ENCODE results near the gene SCN5A.

The SCN5A gene

DNA sequence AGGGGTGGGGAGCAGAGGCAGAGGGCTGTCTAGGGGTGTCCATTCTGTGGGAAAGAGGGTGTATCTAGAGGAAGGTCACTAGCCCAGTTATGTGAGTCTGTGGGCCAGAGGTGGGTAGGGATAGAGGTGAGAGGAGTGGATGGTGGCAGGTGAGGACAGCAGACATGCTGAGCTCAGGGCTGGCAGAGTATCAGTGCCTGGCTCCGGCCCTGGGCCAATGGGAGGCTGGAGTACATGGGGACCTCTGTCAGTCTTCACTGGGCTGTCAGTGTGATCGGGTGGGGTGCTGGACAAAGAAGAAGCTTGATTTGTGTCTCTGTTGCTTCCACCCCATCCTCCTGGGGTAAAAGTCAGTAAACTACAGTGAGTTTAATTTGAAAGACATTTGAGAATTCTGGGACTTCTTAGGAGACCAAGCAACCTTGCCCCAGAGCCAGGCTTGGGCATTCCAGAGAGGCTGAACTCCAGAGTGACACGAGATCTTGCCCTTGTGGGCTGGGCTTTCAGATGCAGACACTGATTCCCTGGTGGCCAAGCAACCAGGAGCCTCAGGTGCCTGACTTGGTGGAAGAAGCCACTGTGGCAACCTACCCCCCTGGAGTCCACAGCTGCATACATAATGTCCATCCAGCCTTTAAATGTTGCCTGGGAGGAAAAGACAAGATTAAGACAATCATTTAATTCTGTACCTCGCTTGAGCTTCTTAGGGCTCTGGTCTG, 92.7 kb downstream of the SCN5A start:
- DNase-seq: no peak

DNA sequence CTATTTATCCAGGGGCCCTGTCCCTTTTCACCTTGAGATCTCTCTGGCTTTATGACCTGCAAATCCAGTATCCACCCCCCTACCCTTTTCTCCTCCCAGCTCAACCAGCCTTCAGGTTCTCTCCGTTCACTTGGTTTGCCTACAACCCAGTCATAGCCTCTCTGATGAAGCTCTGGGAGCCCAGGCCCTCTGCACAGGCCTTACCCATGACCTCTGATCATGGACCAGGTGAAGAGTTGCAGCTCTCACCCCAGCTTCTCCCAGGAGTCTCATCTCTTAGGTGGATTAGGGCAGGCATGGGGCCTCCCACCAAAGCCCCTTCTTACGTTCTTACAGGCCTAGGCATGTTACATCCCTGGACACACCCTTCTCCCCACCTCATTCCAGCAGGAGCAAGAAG, 93.6 kb downstream of the SCN5A start:
- no peak for DNase-seq

DNA sequence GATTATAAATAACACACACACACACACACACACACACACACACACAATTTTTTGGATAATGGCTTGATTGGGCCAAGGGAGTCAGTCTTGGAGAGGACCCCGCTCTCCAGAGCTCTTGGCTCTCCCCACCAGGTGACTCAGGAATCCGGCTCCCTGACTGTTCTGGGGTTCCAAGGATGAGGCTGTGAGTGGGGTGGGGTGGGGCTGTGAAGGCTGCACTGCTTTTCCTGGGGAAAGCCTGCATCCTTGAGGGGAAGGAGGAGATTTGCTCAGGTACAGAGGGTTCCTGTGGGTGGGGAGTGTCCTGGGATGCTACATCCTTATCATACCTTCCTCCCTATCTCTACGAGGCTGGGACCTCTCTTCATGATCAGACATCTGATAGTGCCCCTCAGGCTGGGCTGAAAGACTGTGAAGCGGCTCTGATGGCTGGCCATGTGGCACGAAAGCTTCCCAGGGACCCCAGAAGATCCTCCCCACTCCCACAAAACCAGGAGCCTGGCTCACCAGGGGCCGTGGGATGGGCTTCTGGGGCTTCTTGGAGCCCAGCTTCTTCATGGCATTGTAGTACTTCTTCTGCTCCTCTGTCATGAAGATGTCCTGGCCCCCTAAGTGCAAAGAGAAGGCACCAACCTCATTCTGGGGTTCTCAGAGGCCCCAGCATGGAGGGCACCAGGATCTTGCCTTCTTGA, 94.2 kb downstream of the SCN5A start:
- no peak for DNase-seq

DNA sequence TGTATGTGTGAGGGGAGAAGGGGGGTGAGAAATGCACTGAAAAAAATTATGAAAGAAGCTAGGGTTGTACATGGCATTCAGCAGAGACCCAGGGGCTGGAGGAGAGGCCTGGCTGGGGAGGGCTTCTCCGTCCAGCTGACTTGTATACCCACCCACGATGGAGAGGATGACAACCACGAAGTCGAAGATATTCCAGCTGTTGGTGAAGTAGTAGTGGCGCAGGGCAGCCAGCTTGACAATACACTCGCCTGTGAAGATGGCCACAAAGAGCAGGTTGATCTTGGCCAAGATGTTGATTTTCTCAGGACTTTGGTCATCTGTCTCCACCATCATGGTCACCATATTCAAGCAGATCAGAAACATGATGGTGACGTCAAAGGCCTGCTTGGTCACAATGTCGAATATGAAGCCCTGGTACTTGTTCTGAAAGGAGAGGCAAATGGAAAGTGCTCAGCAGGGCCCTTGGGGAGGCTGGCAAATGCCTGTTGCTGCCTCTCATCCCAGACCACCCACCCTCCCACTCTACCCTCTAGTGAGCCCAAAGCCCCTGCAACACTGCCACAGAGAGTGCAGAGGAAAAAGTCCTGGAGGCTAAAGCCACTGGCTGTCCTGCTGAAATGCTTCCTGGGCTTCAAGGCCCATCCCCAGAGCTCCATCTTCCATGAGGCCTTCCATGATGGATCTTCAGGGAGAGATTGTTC, 95.2 kb downstream of the SCN5A start:
- no peak for DNase-seq

DNA sequence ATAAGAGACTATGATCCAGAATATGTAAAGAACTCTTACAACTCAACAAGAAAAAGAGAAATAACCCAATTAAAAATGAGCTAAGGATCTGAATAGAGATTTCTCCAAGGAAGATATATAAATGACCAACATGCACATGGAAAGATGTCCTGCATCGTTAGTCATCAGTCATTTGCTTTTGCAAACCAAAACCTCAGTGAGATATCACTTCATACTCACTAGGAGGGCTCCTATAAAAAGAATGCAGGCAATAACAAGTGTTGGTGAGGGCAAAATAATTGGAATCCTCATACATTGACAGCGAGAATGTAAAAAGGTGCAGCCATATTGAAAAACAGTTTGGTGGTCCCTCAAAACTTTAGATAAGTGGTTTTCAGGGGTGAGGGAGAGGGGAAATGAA, 96.4 kb downstream of the SCN5A start:
- no peak for DNase-seq

DNA sequence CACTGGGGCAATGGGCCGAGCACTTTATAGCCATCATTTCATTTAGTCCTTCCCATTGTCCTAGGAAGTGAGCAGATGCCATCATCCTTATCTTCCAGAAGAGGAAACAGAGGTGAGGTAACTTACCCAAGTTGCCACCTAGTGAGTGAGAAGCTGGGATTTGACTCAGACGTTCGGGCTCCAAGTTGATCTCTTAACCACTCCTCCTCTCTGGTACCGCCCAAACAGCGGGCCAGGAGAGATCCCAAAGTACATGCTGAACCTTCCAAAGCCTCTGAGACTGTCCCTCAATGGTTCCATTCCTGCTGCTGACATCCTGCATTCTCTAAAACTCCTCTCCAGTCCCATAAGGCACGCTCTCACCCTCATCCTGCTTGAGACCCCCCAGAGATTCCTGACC, 97.1 kb downstream of the SCN5A start:
- no peak for DNase-seq

DNA sequence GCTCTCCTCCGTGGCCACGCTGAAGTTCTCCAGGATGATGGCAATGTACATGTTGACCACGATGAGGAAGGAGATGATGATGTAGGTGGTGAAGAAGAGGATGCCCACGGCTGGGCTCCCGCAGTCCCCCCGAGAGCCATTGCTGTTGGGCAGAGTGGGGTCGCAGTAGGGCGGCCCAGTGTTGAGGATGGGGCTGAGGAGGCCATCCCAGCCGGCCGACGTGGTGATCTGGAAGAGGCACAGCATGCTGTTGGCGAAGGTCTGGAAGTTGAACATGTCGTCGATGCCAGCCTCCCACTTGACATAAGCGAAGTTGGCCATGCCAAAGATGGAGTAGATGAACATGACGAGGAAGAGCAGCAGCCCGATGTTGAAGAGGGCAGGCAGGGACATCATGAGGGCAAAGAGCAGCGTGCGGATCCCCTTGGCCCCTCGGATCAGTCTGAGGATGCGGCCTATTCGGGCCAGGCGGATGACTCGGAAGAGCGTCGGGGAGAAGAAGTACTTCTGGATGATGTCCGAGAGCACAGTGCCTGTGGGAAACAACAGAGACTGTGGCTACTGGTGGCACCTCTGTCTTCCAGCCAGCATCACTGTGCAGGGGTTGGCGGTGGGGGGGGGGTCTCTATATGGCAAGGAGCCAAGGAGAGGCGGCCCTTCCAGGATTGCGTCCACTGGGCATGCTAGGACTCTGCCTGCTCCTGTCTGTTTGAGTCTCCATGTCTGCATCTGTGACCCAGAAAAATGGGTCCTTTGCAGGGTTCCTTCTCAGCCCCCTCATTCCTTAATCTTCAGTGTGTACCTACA, 98.3 kb downstream of the SCN5A start:
- no peak for DNase-seq

DNA sequence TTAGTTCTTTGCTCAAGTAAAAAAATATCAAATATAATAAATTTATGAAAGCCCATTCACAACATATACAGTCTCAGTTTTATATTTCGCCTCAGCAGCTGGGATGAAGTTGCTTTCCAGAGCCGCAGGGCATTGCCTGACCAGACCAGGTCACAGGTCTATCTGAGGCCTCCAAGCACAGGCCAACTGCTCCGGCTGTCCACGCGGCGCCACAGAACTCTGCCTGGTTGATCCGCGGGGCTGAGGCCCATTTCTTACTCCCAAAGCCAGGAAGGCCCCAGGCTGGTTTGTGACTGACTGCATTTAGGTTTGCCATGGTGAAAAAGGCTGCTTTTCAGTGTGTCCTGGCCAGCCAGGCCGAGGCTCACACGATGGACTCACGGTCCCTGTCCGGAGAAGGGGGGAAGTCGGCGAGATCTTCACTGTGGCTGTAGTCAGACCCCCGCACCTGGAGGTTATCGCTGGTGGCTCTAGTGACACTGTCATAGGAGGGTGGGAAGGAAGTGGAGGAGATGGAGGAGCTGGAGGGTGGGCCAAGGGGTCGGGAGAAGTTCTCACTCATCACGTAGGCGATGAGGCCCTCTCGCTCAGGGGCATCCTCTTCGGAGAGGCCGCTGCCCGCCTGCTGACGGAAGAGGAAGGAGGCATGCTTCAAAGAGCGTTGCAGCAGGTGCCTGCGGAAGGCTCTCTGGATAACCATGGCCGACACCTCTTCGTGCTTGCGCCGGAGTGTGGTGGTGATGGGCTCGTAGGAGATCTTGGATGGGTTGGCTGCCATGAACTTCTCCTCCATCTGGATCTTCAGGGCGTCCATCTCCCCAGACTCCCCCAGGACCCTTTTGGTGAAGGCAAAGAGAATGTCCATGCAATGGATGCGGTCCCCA, 99.3 kb downstream of the SCN5A start:
- DNase-seq: no peak

DNA sequence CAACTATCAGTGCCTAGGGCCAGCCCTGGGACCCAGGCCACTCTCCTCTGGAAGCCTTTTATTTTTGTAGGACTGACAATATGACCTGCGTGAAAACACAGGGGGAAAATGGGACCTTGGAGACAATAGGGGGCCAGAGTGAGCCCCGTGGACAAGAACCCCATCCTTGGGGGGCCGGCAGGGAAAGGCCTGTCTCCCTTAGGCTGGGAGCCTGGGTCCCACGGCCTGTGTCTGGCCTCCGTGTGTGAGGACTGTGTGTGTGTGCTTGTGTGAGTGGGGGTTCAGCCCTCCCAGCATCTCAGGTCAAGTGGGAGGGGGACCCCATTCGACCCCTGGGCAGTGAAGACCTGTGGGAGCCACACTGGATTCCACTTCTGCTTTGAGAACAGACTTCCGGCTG, 100.0 kb downstream of the SCN5A start:
- DNase-seq: no peak

DNA sequence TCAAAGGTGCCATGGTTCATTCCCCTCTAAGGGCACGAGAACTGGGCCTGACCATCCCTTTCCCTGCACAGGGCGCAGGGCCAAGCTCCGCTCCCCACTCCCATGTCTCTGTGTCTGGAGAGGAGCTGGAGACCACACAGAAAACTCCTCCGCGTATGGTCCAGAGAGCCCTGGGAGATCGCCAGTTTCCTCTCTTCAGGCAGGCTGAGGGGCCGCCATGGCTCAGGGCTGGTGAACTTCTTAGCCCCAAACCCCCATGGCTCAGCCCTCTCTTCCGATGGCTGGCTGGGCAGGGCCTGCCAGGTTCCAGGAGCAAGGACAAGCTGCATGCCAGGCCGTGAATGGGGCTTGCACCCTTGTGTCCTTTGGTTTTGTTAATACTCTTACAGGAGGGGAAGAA, 100.4 kb downstream of the SCN5A start:
- DNase-seq: no peak

DNA sequence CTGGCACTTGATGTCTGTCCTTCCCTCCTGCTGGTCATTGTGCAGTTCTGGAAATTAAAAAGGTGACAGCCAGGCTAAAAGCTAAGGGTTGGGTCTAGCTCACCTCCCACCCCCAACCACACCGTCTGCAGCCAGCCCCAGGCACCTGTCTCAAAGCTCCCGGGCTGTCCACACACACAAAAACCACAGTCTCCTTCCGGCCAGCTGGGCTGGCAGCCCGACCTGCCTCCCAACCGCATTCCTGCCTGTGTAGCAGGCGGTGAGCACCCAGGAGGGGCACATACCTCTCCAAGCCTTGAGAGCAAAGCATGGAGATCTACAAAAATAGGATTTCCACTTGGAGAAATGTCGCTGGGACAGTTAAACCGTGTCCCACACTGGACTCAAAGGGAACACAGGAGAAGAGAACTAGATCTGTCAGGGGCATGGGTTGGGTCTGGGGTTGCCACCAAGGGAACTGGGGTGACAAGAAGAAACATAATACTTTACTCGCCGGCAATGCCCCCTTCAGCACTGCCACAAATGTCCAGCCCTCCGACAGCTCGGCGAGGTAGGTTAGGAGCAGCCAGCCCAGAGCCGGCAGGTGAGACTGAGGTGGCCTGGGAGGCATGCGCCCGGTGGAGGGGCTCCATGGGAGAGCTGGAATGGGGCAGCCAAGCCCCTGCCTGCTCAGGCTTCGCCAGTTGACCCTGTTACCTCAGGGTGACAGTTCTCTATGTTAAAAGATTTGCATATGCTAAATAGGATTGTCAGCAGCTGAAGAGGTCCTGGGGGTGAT, 101.1 kb downstream of the SCN5A start:
- no peak for DNase-seq

DNA sequence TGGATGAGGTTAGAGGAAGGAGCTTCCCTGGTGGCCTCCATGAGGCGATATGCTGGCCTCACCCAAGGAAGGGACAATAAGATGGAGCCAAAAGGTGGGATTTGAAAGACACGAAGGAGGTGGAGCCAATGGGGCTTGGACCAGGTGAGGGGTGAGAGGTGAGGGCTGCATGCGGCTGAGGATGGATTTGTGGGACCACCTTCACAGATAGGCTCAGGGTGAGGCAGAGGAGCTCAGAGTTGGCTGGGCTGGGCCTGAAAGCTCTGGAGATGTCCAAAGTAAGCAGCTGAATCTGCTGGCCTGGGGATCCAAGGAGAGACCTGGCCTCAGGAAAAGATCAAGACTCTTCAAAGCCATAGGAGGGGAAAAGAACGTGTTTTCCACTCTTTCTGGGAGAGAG, 103.5 kb downstream of the SCN5A start:
- DNase-seq: no peak

DNA sequence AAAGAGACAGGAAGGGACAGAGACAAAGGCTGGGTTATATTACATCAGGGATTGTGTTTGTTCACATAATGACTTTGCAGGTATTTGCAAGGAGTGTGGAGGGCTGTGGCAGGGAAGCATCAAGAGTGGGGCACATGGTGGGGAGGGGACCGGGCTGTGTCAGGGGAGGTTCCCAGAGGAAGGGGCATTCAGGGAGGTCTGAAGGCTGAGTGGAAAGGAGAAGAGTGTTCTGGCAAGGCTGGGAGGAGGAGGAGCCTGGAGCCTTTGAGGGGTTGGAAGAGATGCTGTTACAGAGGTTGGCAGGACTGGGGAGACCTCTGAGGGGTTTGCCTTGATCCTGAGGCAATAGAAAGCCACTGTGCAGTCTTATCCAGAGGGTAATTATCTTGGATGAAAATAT, 103.9 kb downstream of the SCN5A start:
- DNase-seq: no peak

DNA sequence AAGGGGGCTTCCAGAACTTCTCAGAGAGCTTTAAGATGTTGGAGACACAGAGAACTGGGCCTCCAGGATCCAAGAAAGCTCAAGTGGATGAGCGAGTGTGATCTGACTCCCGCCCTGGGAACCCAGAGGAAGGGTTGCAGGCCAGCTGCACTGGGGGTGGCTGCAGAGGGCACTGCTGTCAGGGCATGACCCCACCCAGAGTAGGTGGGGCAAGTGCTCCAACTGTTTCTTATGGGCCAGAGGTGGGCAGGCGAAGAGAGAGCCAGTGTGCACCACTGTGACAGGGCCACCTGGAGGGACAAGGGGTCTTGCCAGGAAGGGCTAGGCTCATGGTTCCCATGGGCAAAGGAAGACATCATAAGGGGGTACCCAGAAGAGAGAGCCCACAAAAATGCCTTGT, 104.6 kb downstream of the SCN5A start:
- DNase-seq: no peak

DNA sequence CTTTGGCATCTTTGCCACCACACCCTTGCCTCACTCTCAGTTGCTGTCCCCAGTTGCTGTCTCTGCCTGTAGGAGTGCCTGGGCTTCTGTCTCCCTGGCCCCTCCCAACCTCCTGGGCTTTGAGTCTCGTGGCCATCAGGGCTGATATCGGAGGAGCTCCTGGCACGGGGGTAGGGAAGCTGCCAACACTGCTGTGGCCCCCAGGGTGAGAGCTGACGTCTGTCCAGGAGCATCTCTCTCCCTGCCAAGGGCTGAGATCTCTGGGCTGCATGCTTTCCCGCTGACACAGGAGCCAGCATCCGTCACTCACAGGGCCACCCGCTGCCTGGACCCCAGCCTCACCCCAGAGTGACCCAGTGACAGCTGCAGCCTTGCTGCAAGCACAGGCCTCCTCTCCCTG, 105.9 kb downstream of the SCN5A start:
- no peak for DNase-seq

DNA sequence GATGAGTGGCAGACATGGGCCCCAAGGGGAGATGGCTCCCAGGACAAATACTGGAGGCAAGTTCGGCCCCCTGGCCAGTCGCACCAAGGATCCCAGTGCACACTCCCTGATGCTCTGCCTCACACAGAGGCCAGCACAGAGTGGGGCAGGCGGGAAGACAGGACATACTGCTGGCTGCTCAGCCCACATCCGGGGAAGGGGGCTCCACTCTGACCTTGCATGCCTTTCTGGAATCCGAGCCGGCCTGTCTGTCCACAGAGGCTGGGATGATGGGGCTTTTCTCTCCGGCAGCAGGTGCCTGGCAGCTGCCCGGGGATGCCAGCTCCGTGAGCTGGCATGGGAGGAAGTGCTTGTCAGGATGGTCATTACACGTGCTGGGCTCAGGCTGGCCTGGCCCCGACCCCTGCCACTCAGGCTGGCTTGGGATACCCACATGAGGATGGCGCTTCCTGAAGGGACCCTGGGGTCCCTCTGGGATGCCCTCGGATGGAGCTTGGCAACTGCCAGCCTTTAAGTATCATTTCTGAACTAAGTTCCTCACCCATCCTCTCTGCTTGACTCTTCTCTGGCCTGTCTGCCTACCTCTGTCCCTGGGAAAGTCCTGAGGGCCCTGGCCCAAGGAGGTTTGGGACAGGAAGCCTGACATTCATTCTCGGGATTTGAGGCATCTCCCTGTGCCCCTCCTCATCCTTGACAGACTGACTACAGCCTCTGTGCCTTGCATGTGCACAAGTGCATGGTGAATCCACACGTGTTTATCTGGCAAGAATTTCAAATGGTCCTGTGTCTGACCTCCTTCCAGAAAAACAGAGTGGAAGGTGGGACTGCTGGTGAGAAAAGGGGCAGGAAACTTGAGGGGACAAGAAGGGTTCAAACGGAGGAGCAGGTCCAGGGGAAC, 106.8 kb downstream of the SCN5A start:
- peak; percentile 31 to 79 for DNase-seq

DNA sequence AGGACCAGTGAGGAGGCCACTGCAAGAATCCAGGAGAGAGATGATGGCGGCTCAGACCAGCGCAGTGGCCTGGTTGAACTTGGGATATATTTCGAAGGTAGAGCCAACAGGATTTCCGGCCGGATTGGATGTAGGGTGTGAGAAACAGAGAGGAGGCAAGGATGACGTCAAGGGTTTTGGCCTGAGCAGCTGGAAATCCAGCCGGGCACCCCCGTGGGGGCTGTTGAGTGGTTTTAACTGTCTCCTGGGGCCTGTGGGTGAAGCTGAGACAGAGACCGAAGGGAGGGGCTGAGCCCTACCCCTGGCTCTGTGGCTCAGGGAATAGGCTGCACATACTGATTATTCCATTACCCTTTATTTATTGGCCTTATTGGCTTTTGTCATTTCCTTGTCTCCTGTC, 107.7 kb downstream of the SCN5A start:
- no peak for DNase-seq

DNA sequence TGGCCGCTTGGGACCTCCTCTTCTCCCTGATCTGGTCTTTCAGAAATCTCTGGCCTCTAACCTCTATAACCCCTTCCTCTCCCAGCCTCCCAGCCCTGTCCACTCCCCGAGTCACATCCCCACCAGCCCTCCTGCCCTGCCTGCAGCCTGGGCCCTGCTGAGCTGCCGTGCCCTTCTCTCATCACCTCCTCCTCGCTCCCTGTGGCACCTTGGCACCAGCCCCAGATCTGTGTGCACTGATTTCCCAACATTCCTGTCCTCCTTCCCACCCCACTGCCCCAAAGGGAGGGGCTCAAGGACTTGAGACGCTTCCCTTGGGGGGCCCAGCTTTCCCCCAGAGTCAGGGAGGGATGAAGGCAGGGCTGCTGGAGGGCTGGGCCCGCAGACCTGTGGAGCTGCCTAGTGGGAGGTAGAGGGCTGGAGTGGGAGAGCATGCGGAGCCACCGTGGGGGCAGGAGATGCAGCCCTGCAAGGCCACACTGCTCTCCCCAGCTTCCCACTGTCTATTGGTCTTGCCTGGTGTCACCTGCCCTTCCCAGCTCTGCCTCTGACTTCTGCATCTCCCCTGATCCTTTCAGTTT, 110.6 kb downstream of the SCN5A start:
- no peak for DNase-seq

DNA sequence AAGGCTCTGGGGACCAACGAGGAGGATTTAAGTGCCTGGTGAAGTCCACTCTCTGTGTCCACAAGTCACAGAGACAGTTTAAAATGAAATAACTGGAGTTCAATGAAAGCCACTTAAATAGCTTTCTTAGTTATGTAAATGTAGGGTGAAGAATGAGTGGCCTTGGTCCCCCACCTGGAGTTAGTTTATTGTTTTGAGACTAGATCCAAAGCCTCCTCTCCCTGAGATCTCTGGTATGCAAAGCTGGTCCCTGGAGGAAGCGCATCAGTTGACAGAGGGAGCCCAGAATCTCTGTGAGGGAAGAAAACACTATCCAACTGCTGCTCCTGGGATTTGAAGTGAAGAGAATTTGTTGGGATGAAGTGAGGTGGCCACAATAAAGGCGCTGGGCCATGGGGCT, 112.8 kb downstream of the SCN5A start:
- DNase-seq: no peak

DNA sequence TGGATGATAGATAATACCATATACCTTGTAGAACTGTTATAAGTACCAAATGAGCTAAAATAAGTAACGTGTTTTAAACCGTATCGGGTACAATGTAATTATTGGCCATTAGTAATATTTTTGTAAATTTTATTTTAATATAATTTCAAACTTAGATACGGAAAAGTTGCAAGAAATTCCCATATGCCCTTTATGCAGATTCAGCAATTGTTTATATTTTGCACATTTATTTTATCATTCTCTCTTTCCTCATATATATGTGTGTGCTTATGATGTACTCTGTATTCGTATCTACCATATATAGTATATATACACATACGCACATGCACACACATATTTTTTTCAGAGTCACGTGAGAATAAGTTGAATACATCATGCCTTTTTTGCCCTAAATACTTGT, 114.9 kb downstream of the SCN5A start:
- DNase-seq: no peak

Measured in SW 1271 (cell line).